IPS-NIHi7 (cell line): ENCODE measurements around the gene PSKH1.
A peak's percentile ranks its signal among the peaks of the same experiment; 100 is the strongest.

Experiments
- DNase-seq: peaks from one replicate; pipeline ENCODE4 v3.0.0; 2012; ENCODE audit warnings: mixed read lengths; ENCODE audit errors: extremely low spot score

PSKH1 gene

DNA sequence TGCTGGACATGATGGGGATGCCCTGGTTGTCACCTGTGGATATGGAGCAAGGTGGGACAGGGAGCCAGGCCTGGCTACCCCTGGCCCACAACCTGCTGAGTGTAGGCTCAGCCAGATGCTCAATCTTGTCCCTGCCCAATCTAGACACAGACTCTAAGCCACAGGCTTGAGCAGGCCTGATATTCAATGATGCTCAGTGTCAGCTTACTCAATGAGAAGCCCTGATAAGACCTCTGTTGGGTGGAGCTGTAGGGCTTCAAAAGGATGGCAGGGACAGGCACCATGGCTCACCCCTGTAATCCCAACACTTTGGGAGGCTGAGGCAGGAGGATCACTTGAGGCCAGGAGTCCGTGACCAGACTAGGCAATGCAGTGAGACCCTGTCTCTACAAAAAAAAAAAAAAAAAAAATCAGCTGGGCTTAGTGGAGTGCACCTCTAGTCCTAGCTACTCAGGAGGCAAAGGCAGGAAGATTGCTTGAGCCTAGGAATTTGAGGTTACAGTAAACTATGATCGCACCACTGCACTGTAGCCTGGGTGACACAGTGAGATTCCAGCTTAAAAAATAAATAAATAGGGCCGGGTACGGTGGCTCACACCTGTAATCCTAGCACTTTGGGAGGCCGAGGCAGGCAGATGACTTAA, 47.5 kb downstream of the PSKH1 start:
- no peak for DNase-seq

DNA sequence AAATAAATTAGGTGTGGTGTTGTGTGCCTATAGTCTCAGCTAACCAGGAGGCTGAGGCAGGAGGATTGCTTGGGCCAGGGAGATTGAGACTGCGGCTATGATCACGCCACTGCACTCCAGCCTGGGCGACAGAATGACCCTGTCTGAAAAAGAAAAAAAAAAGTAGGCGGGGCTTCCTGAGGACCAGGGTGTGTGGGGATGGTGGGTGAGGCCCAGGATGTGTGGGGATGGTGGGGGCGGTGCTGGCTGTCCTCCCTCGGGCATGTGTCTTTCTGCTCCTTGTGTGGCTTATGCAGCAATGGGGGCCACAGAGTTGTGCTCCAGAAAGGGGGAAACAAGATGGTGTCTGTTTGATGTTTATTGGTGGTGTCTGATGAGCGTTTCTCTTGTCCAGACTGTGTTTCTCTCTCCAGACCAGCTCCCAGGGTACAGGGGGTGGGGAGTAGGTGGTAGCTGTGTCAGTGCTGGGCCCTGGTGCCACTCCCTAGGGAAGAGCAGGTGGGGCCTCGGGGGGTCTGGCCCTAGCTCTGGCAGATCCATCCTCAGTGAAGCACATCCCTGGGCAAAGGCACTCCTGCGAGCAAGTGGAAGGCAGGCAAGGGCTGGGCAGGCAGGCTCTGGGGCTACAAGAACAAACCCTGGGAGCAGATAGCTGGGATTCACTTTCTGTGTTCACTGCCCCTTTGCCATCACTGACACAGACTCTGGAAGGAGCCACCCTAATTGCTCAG, 48.6 kb downstream of the PSKH1 start:
- DNase-seq = no peak

DNA sequence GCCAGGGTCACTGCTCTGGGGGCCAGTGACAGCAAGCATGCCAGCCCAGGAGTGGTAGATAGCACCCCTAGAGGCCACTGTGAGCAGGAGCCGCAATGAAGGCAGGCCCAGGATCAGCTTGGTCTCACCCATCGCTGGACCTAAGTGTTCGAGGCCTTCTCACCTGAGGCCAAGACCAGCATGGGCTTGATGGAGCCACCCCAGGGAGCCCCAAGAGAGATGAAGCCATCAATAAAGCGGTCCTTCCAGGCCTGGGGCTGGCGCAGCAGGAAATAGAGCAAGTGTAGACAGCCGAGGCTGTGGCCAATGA, 49.1 kb downstream of the PSKH1 start:
- peak; percentile 87 for DNase-seq

DNA sequence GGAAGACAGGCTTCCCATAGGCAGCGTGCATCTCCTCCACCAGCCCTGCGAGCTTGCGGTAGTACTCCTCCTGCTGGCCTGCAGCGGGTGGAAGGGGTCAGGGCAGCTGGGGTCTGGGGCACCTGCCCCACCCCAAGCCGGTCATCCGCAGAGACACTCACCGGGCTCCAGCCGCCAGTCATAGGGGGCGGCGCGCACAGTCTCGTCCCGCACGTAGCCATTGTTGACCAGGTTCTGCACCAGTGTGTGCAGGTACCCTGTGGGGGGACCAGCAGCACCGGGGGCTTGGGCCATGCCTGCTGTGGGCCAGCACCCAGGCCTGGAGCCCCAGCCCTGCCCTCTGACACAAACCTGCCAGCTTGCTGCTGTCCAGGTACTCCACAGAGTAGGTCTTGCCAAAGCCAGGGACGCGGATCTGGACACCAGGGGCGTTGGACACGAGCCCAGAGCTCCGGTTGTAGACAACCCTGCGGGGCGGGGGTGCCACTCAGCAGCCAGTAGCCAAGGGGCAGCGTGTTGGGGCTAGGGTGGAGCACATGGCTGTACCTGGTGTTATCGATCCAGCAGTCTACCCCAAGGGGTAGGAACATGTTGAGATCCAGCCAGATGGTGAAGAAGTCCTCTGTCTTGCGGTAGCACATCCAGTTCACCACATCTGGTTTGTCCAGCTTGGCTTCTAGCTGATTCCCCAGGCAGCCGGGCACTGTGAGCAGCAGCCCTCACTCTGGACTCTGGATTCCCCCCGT, 49.6 kb downstream of the PSKH1 start:
- no peak for DNase-seq

DNA sequence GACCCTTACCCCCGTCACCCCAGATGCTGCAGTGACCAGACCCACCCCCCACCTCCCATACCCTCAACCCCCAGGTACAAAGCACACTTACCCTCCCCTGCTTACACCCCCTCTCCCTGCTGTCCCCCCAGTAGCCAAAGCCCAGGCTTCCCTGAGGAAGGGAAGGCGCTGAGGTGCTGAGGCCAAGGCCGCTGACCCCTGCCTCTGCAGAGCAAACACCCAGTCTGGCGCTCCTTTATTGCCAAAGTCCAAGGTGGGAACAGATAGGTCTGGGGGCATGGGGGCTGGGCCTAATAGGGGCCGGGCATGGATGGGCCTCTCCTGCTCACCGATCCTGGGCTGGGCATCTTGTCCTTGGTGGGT, 50.2 kb downstream of the PSKH1 start:
- no peak for DNase-seq

DNA sequence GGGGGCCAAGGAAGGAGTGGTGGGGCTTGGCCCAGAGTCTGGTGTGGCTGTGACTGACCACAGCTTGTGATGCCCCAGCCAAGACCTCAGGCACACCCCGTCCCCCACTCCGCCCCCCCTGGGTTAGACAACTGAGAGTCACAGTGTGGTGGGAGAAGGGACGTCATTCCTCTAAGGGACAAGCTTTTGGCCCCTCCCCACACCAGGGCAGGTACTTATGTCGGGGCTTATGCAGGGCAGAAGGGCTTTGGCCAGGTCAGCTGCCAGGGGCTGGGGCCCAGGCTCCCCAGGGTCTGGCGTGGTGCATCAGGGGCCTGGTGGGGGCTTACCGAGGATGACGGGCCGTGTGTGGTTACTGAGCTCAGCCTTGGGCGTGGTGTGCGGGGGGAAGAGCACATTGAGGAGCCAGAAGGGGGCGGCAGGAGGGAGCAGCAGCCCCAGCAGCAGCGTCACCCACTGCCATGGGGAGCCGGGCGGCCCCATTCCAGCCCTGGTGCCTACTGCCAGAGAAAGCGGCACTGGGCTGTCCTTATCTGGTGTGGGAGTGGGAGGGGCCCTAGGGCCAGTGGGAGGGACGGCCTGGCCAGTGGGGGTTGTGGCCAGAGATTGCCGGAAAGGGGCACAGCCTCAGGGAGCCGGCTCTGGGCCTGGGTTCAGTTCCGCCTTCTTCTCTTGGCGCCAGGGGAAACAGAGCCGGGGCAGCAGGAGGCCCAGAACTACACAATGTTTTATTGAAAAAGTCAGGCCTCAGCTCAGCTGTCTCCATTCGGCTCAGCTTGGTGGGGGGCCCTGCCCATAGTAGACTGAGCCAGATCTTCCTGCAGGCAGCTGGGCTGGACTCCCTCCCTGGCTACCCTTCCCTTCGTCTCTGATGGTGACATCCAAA, 50.8 kb downstream of the PSKH1 start, which contains the start of gene LCAT:
TSS of gene LCAT (minus strand) at position 502 of the 886 bp plus-strand sequence. CDS start at position 483, 19 bp downstream.
- no peak for DNase-seq

DNA sequence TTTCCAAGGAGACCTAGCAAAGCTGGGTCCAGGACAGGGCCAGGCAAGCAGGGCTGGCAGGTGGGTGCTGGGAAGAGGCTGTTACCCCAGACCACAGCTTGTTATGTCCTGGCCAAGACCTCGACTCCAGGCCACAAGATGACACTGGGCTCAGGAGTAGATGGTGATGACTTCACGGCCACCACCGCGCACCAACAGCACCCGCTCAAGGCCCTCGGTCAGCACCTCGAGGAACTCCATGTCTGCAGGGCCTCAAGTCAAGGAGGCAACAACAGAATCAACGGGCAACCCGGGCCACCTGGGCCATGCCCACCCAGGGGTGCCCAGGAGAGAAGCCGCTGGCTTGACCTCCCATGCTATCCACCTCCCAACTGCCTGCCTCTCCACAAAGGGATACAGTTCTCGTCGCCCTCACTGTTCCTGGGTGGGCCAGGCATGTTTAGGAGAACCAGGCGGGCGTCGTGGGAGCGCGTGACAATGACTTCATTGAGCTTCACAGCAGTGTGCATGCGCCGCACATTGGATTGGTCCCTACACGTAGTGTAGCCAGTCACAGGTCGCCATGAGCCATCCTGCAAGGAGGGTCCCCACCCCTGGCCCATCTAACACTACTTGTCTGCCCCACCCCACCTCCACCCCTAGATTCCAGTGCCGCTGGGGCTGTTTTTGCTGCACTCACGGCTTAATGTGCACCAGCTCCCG, 51.8 kb downstream of the PSKH1 start:
- no peak for DNase-seq

DNA sequence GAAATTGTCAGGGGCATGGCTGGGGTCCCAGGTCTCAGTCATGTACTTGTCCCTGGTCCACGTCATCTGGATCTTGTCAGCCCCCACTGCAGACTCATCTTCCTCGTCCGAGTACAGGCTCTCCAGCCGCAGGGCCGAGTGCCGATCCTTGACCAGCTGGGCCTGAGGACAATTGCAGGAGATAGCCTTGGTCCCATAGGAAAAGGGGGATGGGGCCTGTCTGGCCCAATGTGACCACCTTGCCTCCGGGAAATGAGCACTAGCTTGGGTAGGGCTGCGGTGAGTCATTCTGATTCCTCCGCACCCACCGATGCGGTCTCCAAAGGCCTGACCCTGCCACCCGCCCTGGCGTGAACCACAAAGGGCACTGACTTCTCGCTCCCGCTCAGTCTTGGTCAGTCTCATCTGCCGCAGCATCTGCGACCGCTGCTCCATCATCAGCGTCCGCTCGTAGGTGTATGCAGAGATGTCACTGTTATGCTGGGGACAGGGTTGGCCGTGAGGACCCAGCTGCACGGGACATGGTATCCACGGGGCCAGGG, 52.4 kb downstream of the PSKH1 start:
- no peak for DNase-seq

DNA sequence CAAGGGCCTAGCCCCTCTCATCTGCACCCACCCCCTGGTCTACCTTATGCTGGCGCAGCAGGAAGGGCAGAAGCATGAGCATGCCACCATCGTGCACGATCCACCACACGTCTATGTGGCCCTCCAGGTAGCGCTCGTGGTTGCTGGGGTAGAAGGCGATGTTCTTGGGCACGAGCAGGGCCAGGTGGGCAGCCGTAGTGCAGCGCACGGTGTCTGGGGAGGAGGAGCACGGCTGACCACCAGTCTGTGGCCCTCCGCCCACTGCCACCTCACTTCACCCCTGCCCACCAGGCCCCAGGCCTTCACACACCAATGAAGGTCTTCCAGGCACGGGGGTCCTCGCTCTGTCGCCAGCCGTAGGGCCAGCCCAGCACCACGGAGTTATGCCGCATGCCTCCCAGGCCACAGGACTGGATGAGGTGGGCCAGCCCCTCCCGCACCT, 53.1 kb downstream of the PSKH1 start:
- DNase-seq = no peak

DNA sequence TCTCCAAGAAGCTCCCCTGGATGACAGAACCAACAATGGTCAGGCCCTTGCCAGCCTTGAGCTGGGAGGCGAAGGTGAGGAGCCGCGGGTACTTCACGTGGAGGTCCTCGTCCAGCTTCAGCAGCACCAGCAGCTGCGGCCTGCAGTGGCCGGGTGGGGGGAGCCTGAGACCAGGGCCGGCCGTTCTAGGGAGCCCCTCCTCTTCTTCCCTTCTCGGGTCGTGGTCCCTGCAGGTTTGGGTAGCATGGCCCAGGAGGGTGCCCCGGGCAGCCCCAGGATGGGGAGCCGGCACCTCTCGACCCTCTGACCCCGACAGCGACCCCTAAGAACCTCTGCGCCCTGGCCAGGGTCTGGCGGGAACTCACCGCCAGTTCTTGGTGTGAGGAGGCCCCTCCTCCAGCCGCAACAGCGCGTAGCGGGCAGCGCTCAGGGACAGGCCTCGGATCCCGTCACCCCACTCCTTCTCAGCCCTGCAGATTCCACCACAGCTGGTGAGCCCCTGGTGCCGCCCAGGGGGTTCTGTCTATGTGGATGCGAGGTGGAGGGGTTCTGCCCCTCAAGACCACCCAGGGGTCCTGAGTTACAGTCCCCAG, 54.0 kb downstream of the PSKH1 start:
- no peak for DNase-seq

DNA sequence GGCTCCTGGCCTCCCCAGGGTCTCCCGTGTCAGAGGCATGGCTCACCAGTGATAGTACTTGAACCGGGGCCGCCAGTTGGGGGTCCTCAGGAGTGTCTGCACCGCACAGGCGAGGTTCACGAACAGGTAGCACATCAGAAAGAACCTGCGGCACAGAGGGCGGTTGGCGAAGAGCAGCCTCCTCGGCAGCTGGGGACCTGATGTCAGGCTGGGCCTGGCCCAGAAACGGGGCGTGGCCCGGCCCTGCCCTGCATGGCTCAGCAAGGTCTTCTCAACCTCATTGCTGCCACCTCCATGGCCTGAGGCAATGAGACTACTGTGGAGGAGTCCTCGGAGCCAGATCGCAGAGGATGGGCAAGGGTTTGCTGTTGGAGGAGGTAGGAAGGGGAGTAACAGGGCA, 55.0 kb downstream of the PSKH1 start:
- no peak for DNase-seq

DNA sequence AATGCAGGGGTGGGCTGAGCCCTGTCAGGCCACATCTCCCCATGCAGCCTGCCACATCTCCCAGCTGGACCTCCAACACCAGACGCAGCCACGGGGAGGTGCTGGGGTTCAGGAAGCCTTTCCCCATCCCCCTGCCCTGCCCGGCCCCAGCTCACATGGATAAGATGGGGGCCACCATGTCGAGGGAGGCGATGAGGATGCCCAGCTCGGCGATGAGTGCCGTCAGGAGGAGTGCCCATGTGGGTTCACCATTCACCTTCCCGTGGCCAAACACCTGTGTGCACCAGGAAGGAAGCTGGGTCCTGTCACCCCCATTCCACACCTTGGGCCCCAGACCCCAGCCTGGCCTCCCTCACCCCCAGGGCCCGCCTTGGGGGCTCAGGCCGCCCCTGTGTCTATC, 56.6 kb downstream of the PSKH1 start:
- no peak for DNase-seq

DNA sequence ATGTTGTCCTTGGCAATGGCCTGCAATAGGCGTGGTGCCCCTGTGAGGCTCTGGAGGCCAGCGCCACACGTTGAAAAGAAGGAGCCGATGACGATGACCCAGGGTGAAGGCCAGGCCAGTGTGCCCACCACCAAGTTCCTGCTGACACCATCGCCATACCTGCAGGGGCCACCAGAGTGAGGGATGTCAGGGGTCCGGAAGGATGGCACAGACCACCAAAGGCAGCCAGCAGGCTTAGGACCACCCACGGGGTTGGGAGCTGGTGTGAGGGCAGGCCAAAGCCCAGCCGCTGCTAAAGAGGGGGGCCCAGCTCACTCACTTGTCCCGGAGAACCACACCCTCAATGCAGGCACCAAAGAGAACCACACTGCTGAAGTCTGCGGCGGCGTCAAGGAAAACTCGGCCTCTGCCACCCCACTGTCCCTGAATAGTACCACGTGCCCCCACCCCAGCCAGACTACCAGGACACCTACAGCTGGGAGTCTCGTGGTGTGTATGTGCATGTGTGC, 57.3 kb downstream of the PSKH1 start:
- DNase-seq = no peak

DNA sequence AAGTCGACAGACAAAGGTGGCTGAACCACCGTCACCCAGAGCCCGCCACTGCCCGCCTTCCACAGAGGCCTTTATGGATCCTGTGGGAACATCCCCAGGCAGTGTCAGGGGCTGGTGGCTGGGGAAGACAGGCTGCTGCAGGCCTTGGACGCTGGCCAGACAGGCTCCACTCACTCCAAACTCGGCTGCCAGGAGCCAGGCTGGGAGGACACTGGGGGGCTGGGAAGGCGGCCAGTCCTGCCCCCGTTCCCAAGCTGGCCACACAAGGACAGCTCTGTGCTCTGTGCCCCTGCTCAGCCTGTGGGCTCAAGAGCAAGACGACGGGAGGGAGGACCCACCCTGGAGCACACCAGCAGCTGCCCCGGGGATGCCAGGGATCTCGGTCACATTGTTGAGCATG, 58.4 kb downstream of the PSKH1 start:
- DNase-seq = no peak

DNA sequence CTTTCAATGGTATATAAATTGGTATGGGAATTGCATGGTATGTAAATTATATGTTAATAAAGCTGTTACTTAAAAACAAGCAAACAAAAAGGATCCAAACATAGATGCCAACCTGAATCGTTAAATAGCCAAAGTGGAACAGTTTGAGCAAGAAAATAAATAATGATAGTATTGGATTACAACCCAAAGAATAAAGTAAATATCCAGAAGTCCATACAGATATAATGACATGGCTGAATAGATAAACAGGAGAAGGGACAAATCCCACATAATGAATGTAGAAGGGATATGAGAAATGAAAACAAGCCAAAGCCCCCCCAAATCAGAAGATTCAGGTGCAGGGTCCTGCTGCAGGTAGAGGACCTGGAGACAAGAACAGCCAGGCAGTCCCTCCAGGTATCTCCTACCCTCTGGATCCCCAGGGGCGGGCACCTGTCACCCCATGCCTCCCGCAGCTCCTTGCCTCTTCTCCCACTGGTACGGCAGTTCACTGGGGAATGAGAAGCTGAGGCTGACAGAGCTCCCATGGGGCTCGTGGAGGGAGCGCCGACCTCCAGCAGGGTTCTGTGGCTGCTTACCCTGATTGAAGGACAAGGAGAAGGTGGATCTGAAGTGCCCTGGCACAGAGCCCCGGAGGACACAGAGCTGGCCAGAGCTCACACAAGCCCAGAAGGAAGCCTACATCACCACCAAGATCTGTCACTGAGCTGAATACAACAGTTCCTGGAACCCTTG, 60.8 kb downstream of the PSKH1 start:
- no peak for DNase-seq

DNA sequence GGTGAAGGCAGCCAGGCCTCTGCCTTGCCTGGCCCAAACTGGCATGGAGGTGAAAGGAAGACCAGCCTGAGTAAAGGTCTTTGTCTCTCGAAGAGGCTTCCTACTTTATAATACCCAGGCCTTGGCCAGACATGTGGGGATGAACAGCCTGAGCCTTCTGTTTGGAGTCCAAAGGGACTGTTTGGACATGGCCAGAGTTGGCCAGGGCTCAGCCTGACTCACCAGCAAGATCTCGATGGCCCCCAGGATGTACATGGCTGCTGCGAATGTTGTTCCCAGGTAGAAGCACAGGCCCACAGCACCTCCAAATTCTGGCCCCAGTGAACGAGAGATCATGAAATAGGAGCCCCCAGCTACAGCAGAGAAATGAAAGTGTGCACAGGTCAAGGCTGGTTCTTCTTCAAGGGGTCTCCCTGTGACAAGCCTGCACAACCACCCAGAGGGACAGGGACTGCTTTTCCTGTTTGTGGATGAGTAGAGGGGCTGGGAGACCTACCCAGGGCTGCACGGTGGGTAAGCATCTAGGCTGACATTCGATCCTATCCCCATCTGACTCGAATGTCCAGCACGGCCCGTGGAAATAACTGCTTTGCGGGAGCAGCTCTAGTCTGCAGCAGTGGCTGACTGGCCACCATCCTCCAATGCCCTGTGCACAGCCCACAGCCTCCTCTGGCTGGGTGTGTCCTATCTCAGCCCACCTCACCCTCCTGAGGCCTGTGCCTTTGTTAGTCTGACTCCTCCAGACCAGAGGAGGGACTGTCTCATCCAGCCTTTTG, 61.6 kb downstream of the PSKH1 start:
- no peak for DNase-seq

DNA sequence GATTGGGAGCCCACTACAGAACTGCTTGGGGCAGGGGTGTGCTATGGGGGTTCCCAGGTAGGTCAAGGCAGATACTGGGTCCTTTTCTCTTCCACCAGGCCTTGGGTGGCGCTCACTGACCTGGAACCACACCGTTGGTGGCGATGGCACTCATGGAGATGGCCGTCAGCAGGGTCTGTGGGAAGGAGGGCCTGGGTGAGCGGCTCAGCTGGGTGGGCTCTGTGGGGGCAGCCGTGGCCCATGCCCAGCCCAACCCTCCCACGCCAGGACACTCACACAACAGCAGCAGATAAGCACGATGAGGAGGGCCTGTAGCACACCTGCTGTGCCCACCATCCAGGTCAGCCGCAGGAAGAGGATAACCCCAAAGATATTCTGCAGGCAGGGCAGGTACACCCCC, 64.6 kb downstream of the PSKH1 start:
- no peak for DNase-seq

DNA sequence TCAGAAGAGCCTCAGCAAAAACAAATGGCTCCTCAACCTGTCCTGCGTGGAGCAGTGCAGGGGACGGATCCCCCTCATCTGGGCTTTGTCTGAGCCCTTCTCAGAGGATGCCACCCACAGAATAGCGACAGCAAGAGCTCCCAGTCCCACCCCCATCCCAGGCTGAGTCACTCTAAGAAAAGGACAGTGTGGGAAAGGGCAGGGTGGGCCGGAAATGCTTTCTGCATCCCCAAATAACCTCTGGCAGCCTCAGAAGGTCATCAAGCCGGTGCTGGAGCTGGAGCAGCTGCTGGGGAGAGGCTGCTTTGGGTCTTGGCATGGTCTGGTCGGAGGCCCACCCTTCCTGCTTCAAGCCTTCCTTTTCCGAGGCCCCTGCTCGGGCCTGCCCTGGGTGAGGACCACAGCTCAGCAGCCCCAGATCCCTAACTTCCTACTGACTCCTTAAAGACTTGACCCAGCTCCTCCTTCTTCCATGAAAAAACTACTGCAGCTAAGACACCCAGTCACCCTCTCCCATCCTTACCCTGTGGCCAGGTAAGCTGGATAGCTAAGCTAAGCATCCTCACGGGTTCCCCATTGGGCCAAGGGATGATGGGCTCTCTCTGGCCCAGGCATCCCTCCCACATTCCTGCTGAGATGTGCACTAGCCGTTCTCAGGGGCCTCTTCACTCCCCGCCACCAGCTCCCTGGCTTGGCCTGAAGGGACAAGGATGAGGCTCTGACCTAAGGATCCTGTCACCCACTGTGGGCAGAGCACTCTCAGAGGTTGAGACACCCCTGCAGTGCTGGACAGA, 66.7 kb downstream of the PSKH1 start:
- no peak for DNase-seq
